ENCODE results near the gene GNL3L. TPM values are rescaled to one million over a fixed set of nuclear protein-coding genes. Genes with fewer than 3 reads are reported as not detected.
A peak's percentile ranks its signal among the peaks of the same experiment; 100 is the strongest.

The GNL3L gene
- total and polyA plus RNA-seq, 2 donors (not counting 1 experiment from before 2014, with no cell fraction given) = 14.5 to 47.2 TPM

DNA sequence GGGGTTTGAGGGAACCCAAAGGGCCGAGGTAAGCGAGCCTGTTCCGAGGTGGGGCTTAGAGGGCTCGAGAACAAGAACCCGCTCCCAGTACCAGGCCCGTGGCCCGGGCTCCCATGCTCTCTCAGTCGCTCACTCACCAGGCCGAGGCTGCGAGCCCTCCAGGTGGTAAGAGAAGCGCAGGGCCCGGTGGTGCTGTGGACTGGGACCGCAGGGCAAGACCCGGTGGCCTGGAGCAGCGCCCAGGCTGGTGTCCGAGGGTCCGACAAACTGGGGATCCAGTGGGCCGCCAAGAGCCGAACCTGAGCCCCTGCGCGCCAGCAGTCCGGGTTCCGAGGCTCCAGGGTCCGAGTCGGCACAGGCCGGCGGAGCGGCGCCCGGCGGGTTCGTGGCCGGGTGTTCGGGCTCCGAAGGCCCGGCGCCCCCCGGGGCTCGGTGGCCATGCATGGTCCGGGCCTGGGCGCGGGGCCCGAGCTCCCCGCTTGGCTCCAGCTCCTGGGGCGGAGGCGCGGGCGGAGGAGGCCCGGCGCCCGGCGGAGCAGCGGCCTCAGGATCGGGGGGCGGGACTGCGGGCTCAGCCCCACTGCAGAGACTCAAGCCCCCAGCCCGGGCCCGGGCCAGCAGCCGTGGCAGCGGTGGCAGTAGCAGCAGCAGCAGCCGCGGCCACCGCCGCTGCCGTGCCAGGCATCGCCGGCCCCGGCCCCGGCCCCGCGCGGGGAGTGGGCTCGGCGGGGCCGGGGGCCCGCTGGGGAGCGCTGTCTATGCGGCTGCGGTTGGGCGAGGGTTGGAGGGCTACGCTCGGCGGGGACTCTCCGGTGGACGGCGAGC, 34.8 kb upstream of the GNL3L start:
- DNase-seq = peak; percentile 9
- Histone ChIP-seq H3K27me3 (replicated peaks in 1 of 4; ENCODE audit: control extremely low read depth in 1 of 4, control insufficient read depth in 3 of 4, insufficient read depth in 4 of 4, low read length in 3 of 4) (peaks cover 0 to 18% (median 4%) of the 10 kb centered on the region in 4 experiments), H3K4me2 (replicated peaks; ENCODE audit: low read depth, low read length, poor library complexity, severe bottlenecking) (peak overlapping the region; percentile 80), H3K79me2 (ENCODE audit: control insufficient read depth, insufficient read depth, low read length) (no peaks in the 10 kb centered on the region), H3K4me1 (ENCODE audit: control insufficient read depth in 2 of 2, insufficient read depth in 2 of 2, low read length in 2 of 2) (peaks cover 3% of the 10 kb centered on the region in 2 donors), H3K9me3 (ENCODE audit: control extremely low read depth in 1 of 3, control insufficient read depth in 2 of 3, insufficient read depth in 1 of 3, low read length in 2 of 3) (no peaks in the 10 kb centered on the region), H3K36me3 (replicated peaks in 1 of 2; ENCODE audit: control extremely low read depth in 1 of 2, control insufficient read depth in 1 of 2, extremely low read depth in 1 of 2, insufficient read depth in 2 of 2, low read length in 1 of 2) (no peaks in the 10 kb centered on the region), H3K27ac (ENCODE audit: low read length in 2 of 2) (no peak overlapping the region), H2AFZ (ENCODE audit: insufficient read depth, low read depth, low read length, poor library complexity, severe bottlenecking) (peak overlapping the region; percentile 72), H3K9ac (ENCODE audit: low read length) (peak overlapping the region; percentile 57), H3K4me3 (ENCODE audit: control extremely low read depth in 1 of 5, extremely low read depth in 1 of 5, insufficient read depth in 1 of 5, low read depth in 2 of 5, low read length in 4 of 5) (peak overlapping the region in 4 of 5 experiments; percentile 32 to 58 (median 49)), H4K20me1 (ENCODE audit: control insufficient read depth, insufficient read depth, low read length, poor library complexity, severe bottlenecking) (no peaks in the 10 kb centered on the region)
- Mint-ChIP-seq H3K4me1 (peaks cover 3% of the 10 kb centered on the region), H3K27me3 (peaks cover 32% of the 10 kb centered on the region), H3K9me3 (ENCODE audit: insufficient read depth) (no peaks in the 10 kb centered on the region), H3K4me3 (peak overlapping the region; percentile 76), H3K27ac (no peak overlapping the region)
- WGBS (ENCODE audit: insufficient coverage) = 6% methylated on average over 86 of the region's 86 CpGs
- TF ChIP-seq, protein P1, sequence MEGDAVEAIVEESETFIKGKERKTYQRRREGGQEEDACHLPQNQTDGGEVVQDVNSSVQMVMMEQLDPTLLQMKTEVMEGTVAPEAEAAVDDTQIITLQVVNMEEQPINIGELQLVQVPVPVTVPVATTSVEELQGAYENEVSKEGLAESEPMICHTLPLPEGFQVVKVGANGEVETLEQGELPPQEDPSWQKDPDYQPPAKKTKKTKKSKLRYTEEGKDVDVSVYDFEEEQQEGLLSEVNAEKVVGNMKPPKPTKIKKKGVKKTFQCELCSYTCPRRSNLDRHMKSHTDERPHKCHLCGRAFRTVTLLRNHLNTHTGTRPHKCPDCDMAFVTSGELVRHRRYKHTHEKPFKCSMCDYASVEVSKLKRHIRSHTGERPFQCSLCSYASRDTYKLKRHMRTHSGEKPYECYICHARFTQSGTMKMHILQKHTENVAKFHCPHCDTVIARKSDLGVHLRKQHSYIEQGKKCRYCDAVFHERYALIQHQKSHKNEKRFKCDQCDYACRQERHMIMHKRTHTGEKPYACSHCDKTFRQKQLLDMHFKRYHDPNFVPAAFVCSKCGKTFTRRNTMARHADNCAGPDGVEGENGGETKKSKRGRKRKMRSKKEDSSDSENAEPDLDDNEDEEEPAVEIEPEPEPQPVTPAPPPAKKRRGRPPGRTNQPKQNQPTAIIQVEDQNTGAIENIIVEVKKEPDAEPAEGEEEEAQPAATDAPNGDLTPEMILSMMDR (IDR thresholded peaks at IDR 0.05) = no peak
- no peak for TF ChIP-seq EZH2 (IDR thresholded peaks at IDR 0.05; ENCODE audit: borderline replicate concordance, insufficient read depth, low read depth, low read length, poor library complexity, severe bottlenecking)
- intact Hi-C loops (cut with micrococcal nuclease) = no loop called here
- POLR2A ChIA-PET = no interaction called here
- CTCF ChIA-PET = no interaction called here
- ATAC-seq (ENCODE audit: low read depth) = no peak

All from B cell (primary cell).